HG03575 (cell line): Measurements from ENCODE around the gene ZNG1B.
A peak's percentile ranks its signal among the peaks of the same experiment; 100 is the strongest.
"Not testable (repeated sequence)": the region's sequence is repeated elsewhere in the genome, so short reads cannot be mapped to it uniquely, and the experiment has no call there.

ENCODE experiments used
- ATAC-seq: cut with Tn5 transposase; IDR thresholded peaks from one replicate; pipeline ENCODE4 v1.9.1; 2021; ENCODE audit not compliant: unreplicated experiment, insufficient number of reproducible peaks, low FRiP score; ENCODE audit errors: extremely low read depth

ZNG1B gene

DNA sequence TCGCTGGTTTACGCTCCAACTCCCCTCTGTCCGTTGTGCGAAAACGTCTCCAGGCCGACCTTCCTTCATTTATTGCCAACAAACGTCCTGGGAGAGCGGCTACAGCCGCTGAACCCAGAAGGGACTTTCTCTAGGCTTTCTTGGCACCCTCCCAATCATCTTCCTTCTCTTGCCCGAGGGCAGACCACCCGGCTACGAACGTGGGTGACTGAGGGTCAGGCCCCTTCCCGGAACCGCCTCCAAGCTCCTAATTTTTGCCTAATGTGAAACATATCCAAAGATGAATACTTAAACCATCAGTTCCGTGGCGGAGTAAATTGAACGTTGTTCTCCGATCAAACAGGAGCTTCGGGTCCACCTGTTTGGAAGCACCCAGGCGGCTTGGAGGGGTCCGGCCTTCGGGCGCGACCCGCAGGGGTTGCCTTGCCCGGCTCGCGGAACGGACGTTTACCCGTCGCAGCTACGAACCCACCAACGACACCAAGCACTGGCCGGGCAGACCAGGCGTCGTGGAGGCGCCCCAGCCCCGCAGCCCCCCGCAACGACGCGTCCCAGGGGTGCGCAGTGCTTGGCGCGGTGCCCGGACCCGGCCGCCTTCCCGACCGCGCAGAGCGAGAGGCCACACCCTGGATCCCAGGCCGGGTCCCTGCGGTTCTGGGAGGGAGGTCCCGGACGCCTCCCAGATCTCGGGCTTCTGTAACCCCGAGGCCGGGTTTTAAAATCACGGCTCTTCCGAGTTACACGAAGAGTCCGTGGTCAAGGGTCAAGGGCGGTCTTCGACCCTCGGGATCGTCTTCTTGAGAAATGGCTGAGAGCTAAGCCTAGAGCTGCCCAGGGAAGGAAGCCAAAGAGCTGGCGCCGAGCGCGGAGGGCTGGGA lies 65.0 kb downstream of the ZNG1B start:
- ATAC-seq: not testable (repeated sequence)

DNA sequence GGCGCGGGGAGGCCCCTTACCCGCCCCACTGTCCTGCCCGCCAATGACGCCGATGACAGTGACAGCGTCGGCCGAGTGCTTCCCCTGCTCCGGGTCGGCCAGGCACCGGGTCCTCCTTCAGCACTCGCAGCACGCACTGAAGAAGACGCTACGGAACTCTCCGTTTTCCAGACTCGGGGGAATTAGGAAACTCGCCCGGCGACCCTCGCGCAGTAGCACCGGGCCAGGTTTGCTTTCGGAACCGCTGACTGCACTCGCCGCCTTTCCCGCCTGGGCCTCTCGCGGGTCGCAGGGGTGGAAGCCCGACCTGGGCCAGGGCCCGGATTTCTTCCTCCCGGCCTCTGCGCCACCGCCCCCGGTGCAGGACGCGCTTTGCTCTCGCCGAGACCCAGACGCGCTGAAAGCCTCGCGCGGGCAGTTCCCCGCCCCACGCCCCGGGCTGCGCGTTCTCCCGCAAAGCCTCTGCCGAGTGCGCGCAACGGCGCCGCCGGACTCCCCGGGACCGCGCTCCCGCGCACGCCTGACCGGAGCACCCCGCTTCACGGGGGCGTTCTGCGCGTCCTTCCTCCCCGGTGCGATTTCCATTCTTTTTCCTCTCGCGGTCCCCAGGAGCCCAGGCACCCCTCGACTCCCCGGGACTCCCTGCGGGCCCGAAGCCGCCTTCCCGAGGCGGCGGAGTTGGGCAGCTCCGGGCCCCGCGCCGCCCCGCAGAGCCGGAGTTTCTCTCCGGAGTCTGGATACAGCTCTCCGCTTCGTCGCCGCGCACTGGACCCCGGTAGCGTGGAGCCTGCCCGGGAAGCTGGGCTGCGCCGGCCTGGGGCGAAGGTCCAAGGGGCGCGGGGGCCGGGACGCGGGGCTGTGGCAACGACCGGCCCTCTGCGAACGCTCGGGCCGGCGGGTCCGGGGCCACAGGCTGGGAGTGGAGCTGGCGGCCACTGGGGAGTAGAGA lies 65.9 kb downstream of the ZNG1B start:
- ATAC-seq: not testable (repeated sequence)

DNA sequence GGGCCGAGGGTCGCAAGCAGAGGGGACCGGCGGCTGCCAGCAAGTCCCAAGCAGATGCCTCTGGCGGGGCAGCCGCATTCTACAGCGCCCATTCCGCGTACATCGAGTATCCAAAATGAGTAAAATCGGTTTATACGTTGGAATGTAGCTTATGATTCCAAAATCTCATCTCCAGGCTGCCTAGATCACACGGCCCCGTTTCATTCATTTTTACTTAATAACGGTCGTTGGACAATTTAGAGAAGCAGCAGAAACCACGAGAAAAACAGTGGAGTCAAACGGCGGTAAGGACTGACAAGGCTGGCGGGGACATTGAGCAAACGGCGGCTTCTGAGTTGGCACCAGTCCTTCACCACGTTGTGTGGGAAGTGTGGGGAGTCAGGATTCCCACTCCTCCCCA lies 66.6 kb downstream of the ZNG1B start:
- ATAC-seq: not testable (repeated sequence)

DNA sequence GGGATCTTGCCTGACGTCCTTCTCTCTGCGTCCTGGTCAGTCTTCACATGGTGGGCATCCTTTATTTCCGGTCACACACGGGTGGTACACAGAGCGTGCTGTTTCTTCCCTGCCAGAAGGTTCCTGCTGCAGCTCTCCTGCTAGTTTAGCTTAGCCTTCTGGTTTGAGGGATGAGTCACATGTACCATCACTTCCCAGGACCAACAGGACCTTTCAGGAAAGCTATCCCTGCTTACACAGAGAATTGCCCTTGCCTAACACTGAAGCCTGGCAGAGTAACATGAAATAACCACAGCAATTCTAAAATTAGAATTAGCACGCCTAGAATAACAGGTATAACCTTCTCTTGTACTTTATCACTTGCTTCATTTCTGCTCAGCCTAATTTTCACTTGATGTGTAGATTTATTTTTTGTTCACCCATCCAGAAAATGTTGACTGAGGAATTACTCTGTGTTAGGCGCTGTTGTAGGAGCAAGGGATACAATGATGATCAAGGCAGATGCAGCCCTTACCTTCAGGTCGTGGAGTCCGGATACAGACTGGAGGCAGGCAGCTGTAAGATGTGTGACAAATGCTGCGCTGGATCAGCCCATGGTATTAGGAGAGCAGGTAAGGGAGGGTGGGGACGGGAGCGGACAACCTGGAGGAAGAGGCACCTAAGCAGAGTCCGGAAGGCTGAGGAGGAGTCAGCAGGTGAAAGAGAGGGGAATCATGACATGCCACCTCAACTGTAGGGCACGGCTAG lies 70.1 kb downstream of the ZNG1B start:
- ATAC-seq: not testable (repeated sequence)

DNA sequence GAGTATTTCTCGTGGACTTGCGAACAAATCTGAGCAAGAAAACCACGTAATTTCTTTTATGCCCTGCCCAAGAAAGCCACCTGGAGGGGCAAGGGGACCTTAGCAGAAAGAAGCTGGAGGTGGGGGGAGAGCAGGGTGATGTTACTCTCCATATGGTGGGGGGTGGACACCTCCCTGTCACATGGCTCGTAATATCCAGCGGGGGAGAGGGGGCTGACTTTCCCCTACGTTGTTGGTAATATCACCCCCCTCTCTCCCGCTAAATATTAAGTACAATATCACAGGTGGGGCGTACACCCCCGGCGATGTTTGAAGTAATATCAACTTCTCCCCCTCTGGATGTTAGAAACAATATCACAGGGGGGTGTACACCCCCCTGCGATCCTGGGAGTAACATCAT lies 70.7 kb downstream of the ZNG1B start:
- not testable (repeated sequence) for ATAC-seq

DNA sequence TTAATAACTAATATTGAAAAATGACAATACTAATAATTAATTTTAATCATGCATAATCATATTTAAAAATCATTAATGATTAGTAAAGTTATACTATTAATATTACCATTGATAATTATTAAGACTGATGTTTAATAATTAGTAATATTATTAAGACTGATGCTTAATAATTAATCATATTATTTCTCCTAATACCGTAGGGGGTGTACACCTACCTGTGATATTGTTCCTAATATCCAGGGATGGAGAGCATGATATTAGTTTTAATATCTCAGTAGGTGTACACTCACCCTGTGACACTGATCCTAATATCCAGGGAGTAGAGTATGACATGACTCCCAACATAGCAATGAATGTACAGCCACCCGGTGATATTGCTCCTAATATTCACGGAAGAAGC lies 73.4 kb downstream of the ZNG1B start:
- ATAC-seq: not testable (repeated sequence)

DNA sequence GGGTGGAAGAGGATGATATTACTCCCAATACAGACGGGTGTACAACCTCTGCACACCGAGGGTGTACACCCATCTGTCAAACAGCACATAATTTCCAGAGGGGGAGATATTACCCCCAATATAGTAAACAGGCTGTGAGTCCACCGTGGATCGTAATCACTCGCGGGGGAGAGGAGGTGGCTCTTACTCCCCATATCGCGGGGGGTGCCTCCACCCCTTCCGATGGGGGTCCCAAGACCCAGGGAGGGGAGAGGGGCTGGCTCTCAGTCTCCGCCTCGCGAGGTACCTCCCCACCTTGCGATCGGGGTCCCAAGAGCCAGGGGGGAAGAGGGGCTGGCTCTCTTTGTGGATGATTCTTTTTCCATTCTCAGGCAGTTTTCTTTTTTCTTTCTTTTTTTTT lies 74.4 kb downstream of the ZNG1B start:
- not testable (repeated sequence) for ATAC-seq

DNA sequence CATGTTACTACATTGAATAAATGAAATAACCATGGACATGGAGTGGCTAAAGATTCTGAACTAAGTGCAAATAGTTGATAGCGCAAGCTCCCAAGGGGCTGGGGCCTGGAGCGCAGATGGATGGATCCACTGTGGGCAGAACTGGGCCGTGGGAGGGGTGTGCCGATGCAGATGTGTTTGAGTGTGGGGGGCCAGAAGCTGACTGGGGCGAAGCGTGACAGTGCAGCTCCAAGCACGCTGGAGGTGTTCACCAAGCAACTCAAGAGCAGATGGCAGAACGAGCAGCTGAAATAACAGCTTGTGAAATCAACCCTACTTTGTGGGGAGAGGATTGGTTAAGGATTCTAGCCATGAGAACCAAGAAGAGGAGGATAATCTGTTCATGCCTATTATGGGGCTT lies 78.0 kb downstream of the ZNG1B start:
- ATAC-seq: not testable (repeated sequence)

DNA sequence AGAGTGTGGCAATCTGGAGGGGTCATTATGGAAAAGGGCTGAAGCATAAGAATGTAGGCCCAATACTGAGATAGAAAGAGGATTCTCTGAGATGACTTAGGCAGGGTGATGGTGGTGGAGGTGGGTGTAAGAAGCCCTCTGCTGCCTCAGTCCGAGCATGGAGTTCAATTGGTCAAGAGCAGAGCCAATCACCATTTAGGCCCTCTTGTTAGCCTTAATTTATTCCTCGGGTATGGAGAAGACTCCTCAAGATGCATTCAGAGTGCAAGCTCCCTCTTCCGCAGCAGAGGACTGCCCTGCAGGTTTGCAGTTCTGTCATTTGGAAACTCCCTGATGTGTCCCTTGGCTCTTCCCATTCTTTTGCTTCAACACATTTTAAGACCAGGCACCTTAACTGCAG lies 78.5 kb downstream of the ZNG1B start:
- not testable (repeated sequence) for ATAC-seq

DNA sequence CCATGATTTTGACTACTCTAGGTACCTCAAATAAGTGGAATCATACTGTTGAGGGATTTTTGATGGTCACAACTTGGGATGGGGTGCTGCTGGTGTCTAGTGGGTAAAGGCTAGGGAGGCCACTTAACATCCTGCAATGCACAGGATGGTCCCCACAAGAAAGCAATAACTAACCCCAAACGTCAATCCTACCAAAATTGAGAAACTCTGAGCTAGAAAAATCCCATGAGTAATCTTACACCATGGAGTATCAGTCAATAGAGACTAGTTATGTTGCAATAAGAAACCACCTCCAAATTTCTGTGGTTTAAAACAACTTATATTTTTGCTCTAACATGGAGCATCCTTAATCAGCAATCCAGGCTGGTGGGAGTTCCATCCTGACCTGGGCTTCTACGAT lies 79.5 kb downstream of the ZNG1B start:
- ATAC-seq: not testable (repeated sequence)

DNA sequence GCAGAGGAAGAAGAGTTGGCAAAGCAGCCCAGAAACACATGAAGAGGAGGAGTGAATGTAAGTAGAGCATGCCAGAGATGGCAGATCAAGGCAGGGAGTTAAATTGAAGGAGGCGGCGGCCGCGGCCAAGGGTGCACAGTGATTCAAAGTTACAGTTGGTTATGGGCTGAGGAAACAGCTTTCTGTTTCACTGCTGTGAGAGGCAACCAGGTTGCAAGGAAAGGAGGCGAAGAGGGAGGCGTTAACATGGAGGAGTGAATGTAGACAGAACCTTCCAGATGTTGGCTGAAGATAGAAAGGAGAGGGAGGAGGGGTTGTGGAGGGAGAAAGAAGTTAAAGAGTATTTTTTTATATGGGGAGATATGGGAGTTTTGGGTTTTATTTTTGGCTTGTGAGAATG lies 83.3 kb downstream of the ZNG1B start:
- not testable (repeated sequence) for ATAC-seq

DNA sequence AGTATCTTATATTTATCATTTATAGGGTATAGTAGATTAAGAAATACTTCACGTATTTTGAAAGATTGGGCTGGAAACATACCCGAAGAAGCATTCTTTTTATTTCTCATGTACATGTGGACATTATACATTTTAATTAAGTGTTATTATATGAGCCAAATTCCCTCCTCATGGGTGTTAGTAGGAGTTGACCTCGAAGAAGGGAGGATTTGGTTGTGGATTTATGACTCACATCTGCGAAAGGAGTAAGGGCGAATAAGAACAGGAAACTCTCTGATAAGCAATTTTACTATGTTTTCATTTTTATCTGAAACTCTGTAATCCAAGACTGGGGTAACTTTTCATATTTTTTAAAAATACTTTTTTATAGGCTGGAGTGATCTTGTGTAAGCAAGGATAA lies 84.0 kb downstream of the ZNG1B start:
- not testable (repeated sequence) for ATAC-seq

DNA sequence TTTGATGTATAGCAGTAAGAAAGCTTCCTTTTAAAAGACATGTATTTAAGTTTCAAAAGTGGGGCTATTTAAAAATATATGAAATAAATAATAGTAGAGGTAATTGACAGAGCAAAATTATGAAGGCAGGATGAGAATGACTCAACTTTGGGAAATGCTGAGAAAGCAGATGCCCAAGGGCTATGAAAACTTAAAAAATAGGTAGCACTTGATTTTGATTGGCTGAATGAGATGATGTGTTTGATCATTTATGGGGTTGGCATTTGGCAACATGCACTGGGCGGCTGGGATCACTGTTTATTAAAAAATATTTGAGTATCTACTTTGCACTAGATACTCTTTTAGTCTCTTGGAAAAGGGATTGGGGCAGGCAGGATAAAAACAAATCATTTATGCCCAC lies 87.5 kb downstream of the ZNG1B start:
- not testable (repeated sequence) for ATAC-seq

DNA sequence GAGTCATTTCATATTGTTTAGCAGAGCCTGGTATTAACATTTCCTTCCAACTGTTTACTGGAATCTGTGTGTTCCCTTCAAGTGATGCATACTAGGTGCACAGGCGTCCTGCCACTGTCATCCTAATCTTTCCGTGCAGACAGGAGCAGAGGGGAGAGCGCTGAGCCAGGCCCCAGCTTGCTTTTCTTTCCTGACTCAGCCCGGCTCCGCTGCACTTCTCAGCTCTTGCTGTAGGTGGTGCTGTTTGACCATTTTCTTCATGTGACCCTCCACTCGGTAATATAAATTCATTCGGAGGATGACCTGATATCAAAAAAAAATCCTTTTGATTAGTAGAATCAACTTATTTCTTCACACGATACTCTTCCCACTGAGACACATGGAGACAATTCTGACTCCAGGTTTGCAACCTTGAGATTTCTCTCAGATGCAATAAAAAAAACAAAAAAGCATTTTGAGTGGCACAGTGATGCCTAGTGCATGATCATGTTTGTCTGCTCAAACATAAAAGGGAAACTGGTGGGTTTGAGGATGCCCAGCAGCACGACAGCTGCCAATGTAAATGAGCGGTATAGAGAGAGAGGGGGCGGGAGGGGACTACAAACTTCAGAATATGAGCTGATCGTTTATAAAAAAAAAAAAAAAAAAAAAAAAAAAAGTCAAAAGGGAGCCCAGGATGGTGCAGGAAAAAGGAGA lies 90.0 kb downstream of the ZNG1B start:
- ATAC-seq: peak; percentile 65

DNA sequence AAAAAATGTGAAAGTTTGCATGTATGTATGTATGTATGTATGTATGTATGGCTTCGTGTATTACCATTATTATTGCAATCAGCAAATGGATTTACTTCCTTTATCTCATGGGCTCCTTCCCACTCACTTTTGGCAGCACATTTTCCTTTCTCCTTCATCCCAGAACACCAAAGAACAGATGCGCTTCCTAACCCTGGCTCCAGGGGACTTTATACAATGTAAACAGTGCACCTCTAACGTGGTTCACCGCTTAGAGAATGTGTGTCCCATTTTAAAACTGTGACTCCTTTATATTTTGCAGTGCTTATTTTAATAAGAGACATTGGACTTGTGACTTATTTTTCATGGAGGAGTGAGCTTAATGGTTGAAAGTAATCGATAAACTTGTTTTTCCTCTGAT lies 90.6 kb downstream of the ZNG1B start:
- not testable (repeated sequence) for ATAC-seq

DNA sequence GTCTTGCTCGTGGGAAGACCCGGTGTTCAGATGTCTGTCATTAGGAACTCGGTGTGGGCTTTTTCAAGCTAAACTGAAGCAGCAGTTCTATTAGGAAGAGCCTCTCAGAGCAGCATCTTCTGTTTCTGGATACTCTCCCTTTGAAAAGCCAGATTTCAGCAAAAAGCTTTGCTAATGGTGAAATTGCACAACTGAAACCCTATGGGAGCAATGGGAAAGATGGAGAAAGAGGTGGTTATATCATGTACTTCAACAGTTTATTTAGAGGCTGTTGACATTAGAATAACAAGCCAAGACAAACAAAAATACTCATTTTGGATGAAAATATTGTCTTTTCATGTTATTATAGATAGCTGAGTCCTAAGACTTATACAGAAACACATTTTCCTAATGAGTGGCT lies 91.4 kb downstream of the ZNG1B start:
- not testable (repeated sequence) for ATAC-seq

DNA sequence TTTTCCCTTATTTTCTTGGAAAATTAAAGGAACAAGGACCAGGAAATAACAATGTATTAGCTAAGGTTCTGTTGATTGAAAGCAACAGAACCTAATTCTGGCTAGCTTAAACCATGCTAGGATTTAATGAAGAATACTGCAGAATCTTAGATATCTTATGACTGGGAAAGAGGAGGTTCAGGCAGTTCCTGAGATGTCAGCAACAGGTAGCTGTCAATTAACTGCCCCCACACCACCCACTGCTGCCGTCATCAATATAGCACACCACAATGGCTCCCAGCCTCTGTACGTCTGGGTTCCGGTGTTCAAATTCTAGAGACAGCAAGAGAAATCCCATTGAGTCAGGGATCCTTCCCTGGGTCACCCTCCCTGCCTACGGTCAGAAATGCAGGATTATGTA lies 95.5 kb downstream of the ZNG1B start:
- not testable (repeated sequence) for ATAC-seq

DNA sequence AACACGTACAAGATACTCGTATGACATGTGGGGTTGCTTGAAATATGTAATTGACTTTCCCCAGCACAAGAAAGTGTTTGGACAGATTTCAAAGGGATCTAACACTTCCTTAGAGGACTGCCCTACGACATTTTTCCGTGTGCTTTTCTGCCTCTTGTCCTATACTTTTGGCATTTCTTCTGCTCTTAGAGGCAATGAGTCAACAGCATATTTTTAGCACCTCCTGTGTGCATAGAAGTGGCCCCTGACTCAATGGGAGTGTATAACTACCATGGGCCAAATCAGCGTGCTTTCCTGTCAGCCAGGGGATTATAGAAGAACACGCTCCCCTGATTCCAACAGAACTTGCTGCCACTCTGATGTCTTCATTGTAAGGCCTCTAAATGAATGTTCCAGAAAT lies 99.1 kb downstream of the ZNG1B start:
- not testable (repeated sequence) for ATAC-seq

DNA sequence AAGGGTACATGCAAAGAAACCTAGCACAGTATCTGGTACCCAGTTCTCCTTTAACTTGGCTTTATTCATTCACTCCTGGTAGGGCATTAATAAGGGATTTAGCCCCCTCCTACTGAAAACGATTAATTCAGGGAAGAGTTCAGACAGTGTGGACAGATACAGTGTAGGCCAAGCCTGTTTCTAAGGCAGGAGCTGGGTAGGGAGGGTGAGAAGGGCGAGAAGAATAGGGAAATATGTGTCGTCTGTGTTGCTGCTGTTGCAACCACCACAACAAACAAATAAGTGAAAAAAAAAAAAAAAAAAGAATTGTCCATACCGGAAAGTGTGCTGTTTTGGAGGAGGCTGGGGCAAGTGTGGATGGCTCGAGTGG lies 103.3 kb downstream of the ZNG1B start:
- not testable (repeated sequence) for ATAC-seq
